ENCODE data around the gene KLHL41.

Gene KLHL41

DNA sequence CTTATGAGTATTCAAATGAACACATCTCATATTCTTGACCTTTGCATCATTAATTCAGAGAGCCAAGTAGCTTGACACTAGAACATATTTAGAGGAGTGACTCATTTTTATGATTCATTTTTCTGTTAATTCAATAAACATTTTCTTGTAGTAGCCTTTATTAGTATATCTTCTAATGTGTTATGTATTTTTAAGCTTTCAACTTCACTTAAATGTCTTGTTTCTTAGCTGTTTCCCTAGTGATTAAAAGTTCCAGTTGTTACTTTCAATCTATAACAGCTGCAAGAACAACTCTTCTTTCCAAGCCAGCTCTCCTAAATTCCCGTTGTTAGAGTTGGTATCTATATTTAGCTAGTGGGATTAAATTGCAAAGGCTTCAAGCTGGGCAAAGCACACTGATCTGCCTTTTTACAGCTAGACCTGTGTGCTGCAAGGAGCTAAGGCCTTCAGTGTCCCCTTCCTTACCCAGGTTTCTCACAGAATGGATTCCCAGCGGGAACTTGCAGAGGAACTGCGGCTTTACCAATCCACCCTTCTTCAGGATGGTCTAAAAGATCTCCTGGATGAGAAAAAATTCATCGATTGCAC, at the start of gene KLHL41:
KLHL41 (plus strand) TSS at position 405 of the 588 bp plus-strand sequence; CDS start at position 482, 77 bp downstream.
- no peak for DNase-seq (ENCODE audit: extremely low read depth, low read depth)
- TF ChIP-seq, protein P1, sequence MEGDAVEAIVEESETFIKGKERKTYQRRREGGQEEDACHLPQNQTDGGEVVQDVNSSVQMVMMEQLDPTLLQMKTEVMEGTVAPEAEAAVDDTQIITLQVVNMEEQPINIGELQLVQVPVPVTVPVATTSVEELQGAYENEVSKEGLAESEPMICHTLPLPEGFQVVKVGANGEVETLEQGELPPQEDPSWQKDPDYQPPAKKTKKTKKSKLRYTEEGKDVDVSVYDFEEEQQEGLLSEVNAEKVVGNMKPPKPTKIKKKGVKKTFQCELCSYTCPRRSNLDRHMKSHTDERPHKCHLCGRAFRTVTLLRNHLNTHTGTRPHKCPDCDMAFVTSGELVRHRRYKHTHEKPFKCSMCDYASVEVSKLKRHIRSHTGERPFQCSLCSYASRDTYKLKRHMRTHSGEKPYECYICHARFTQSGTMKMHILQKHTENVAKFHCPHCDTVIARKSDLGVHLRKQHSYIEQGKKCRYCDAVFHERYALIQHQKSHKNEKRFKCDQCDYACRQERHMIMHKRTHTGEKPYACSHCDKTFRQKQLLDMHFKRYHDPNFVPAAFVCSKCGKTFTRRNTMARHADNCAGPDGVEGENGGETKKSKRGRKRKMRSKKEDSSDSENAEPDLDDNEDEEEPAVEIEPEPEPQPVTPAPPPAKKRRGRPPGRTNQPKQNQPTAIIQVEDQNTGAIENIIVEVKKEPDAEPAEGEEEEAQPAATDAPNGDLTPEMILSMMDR (IDR thresholded peaks at IDR 0.05; ENCODE audit: low read depth, low read length, missing control alignments): no peak
- H3K4me3 ChIP-seq (replicated peaks; ENCODE audit: low read depth, low read length): no peak within 1 kb of the TSS

DNA sequence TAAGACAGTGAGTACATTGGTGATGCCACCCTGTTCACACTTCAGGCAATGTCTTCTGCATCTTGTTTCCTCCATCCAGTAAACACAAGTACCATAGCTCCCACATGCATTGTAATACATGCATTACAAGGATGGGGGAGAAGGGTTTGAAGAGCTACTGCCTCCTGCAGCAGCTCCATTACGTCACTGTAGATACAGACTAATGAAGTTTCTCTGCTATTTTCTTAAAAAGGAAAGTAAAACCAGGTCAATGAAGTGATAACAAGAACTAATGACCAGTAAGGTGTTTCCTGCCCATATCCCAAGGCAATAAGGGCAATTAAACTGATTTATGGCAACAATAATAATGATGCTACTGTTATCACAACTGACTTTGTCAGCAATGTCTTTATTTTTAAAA, 48.4 kb upstream of the KLHL41 start:
- no peak for DNase-seq (ENCODE audit: extremely low read depth, low read depth)
- TF ChIP-seq, protein P1 (IDR thresholded peaks at IDR 0.05; ENCODE audit: low read depth, low read length, missing control alignments): no peak
- H3K4me3 ChIP-seq (replicated peaks; ENCODE audit: low read depth, low read length): no peak overlapping the region

DNA sequence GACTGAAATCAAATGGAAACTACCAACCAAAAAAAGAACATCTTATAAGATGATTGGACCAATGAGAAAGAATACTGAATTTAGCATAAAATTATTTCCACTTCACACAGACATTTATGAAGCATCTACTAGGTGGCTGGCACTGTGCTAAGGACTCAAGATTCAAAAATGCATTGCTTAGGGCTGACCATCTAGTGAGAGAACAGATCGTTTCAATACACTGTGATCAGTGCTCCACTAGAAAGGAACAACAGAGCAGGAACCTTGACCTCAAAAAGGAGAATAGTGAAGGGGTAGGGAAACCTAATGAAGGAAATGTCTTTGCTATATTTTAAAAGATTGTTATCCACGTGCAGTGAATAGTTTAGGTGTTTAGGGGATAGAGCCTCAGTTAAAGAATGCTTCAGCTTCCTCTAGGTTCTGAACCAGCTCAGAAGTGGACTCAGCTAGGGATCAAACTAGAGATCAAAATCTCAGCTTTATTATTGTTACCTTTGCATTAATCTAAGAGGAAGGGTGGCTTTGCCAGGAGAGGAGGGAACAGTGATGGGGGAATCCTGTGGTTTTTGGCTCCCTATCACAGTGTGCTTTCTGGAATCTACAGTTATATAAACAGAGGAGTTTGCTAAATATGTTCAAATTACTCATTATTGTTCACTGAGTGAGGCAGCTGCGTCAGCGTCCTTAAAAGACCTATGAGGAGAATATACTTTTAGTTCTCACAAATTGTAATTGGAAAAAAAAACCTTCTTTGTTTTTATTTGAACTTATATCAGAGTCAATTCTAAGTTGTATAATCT, 46.4 kb upstream of the KLHL41 start:
- DNase-seq (ENCODE audit: extremely low read depth, low read depth): no peak
- TF ChIP-seq, protein P1 (IDR thresholded peaks at IDR 0.05; ENCODE audit: low read depth, low read length, missing control alignments): no peak
- no peak overlapping the region for H3K4me3 ChIP-seq (replicated peaks; ENCODE audit: low read depth, low read length)

DNA sequence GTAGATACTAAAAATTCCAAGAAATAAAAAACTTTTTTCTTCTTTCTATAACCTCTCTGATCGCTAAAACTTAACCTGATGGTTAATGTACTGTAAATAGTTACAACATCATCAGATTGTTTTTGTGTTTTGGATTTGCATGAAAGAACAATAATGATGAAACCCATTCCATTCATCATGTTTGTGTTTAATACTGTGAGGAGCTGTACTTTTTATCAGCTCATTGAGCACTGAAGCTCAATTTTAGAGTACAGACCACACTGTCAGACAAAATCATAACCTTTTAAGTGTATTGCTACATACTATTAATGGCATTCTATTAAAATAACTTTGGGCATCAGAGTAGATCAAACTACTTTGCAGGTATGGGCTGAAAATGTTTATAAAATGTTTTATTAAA, 45.0 kb upstream of the KLHL41 start:
- DNase-seq (ENCODE audit: extremely low read depth, low read depth): no peak
- TF ChIP-seq, protein P1 (IDR thresholded peaks at IDR 0.05; ENCODE audit: low read depth, low read length, missing control alignments): no peak

DNA sequence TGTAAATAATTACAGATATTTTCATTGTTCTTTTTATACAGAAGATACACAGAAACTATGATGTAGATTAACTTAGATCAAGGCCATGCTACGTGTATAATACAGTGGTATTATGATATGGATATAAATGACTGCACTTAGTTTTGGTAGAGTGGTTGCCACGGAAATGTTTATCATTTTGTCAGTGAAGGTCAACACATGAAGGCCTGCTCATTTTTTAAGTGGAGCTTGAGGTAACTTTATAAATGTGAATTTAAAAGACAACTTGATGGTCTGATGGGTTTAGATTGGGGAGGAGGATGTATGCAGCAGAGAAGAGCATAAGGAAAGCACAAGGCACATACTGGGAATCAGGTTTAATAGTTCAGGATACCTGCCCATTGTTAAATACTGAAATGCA, 44.6 kb upstream of the KLHL41 start:
- no peak overlapping the region for H3K4me3 ChIP-seq (replicated peaks; ENCODE audit: low read depth, low read length)
- DNase-seq (ENCODE audit: extremely low read depth, low read depth): no peak
- TF ChIP-seq, protein P1 (IDR thresholded peaks at IDR 0.05; ENCODE audit: low read depth, low read length, missing control alignments): no peak

More for the DNA sequence above, 45.0 kb upstream of the KLHL41 start:
- no peak overlapping the region for H3K4me3 ChIP-seq (replicated peaks; ENCODE audit: low read depth, low read length)

DNA sequence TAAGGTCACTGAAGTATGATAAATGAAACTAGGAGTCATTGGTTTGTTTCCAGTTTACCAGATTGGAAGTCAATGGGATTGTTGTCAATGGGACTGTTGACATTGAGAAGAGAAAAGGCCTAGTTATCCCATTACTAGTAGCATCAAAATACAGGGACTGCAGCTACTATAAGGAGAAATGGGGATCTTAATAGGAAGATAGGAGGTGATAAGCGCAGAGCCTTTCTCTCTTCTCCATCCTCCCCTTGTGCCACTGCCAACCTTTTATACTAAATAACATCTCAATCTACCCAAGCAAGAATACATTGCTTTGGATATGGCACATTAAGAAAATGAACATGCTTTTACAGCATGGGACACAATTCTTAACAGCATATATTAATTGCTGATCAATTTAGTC, 40.7 kb upstream of the KLHL41 start:
- H3K4me3 ChIP-seq (replicated peaks; ENCODE audit: low read depth, low read length): no peak overlapping the region
- DNase-seq (ENCODE audit: extremely low read depth, low read depth): no peak
- TF ChIP-seq, protein P1 (IDR thresholded peaks at IDR 0.05; ENCODE audit: low read depth, low read length, missing control alignments): no peak

Data from HFF-Myc (cell line).